Stimulated activated CD4-positive, alpha-beta T cell treated with anti-CD3 and anti-CD28 coated beads, Interleukin-1b, Interleukin-23, amount 100 ng/mL, for 4 hours (primary cell): ENCODE results near the gene SLC6A18.

ENCODE experiments used
- DNase-seq, 2 donors: peaks; one replicate each; pipeline ENCODE4 v3.0.0-alpha.2; 2020; ENCODE audit warnings: low read depth in 2 of 2

SLC6A18 gene

DNA sequence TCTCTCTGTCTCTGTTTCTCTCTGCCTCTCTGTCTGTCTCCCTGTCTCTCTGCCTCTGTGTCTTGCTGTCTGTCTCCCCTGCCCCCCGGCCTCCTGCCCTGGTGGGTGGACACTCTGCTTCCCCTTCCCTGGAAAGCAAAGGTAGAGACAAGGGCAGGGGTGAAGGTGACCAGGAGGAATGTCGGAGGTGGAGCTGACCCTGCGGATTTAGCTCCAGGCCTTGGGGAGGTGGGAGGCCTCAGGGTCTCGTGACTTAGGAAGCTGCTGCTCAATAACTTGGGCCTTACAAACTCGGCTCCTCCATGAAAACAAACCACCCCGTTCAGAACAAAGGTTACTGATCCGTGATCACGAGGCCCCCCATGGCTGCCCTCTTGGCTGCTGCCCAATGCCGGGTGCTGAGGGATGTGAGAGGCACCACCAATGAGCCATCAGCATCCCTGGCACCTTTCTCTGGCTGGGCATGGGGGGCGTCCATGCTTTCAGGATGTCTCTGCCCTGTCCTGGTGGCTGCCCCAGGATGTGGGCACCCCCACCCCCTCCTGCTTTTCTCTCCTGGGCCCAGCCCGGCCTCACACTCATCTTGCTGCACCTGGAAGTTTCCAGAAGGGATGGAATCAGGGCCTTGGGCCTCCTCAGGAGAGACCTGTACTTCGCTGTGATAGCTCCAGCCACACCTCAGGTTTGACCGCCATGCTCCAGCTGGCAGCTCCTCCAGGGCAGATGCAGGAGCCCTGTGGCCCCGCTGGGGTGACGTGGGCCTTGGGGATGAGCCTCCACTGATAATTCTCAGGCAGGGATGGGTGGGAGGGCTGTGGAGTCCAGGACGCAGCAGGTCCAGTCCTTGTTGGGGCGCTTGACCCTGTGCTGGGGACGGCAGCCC lies 38.6 kb upstream of the SLC6A18 start:
- DNase-seq = no peak

DNA sequence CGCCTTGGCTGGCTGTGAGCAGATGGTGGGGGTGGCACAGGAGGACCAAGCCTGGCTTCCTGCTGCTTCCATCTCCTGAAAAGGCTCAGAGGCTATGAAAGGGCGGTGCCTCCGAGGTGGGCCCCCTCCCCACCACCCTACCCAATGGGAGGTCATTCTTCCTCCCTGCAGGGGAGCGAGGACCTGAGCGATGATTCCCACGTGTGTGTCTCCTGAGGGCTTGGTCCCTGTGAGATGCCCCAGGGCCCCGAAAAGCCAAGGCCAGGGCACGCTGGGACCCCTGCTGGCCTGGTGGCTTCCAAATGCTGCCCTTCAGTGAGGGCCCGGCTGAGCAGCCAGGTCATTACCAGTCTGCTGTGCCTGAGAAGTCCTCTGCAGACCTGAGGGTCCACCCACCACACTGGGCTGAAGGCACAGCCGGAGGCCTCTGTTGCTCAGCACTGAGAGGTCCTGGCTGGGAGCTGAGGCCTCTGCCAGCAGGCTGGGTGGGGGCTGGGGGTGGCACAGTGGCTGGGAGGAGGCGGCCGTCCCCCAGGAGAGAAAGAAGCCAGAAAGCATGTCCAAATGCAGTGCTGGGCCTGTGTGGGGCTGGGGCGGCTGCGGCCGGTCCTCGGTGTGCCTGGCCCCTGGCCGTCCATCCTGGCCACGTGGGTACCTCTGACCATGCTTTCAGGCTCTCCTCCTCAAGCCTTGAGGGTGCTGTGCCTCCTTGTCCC lies 37.8 kb upstream of the SLC6A18 start:
- DNase-seq = no peak

DNA sequence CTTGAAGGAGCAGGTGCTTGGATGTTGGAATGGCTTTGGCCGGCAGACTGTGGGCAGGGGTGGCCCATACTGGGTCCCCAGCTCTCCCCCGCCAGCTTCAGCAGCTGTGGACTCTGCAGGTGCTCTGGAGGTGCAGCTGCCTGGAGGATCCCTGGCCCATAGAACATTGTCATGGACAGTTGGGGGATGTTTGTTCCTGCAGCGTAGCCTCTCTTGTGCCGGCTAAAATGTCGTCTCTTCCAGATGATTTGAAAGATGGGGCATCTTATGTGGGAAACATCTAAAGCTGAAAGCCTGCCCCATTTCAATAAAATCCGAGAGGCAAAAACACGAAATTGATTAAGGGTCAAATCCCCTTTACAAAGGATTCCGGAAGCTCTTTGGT lies 37.2 kb upstream of the SLC6A18 start:
- no peak for DNase-seq

DNA sequence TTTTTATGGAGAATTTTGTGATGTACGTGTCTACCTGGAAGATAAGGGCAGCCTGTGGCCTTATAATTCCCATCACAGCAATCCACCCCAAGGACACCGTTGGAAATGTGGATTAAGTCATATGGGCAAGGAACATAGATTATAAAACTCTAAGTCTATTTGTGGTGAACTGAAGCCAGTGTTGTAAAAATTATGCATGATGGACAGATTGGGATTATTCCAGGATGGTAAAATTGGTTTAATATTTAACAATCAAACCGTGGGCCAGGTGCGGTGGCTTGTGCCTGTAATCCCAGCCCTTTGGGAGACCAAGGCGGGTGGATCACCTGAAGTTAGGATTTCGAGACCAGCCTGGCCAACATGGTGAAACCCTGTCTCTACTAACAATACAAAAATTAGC lies 36.7 kb upstream of the SLC6A18 start:
- no peak for DNase-seq

DNA sequence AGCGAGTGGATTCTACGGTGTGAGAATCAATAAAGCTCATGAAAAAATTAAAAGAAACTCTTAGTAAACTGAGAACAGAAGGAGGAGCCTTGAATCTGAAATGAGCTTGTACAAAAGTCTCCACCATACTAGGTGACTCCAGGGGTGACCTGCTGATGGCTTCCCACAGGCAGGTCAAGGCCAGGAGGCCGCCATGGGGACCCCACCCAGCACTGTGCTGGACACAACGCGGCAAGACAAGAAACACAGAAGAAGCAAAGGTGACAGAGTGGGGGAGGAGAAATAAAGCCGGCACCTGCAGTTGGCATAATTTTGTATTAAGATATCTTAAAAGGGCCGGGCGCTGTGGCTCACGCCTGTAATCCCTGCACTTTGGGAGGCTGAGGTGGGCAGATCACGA lies 35.9 kb upstream of the SLC6A18 start:
- DNase-seq = no peak

DNA sequence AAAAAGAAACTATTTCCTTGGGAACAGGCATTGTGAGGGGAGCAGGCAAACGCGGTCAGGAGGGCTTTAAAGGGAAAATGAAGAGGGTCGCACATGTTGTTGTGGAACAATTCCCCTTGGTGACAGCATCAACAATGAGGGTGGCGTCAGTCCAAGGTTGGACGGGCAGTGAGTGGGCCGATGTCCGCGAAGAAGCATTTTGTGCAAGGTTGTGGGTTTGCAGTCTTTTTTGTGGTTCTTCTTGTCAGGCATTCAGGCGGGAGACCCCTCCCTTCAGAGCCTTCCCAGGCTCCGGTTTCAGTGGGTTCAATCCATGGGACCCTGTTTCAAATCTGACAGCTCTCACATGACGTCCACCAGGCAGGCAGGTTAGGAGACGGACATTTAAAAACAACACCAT lies 34.9 kb upstream of the SLC6A18 start:
- no peak for DNase-seq

DNA sequence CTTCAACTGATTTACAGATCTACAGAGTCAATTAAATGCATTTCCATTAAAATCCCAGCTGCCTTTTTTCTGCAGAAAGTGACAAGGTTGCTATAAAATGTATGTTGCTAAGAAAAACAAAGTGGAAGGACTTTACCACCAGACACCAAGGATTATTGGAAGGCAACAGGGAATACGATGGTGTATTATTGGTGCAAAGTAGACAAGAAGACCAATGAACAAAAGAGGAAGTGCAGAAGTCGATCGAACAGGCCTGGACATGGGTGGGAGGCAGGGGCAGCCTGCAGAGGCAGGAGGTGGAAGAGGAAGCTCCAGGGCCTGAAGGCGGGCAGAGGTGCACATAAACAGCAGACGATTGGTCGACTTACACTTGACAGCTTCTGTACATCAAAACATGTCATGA lies 34.3 kb upstream of the SLC6A18 start:
- DNase-seq = no peak

DNA sequence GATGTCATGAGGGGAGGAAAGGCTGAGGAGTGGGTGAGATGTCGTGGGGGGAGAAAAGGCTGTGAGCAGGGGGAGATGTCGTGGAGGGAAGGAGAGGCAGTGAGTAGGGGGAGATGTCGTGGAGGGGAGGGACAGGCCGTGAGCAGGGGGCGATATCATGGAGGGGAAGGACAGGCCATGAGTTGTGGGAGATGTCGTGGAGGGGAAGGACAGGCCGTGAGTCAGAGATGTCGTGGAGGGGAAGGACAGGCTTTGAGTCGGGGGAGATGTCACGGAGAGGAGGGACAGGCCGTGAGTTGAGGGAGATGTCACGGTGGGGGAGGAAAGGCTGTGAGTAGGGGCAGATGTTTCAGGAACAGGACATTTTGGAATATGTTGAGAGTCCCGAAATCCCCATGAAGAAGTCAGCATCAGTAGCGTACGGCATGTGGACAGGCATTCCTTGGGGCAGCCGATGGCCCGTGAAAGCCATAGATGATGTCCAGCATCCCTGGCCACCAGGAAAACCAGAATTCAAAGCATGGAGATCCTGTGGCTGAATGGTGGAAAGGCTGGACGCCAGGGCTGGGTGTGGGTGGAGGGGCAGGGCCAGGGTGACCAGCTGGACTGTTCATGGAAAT lies 32.1 kb upstream of the SLC6A18 start:
- no peak for DNase-seq

DNA sequence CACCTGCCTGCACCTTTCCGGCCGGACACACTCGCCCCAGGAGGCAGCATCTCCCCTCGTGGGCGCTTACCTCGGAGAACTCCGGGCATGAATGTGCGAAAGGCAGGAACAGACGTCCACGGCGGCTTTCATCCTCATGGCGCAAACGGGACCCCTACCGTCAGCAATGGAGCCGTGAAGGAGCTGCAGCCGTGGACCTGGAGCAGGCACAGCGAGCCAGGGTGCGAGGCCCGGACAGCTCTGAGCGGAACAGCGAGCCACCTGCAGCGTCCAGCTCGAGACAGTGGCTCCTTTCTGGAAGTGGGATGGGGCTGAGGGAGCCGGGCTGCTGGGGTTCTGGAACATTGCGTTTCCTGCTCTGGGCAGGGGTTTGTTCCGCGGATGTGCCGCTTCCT lies 31.6 kb upstream of the SLC6A18 start:
- no peak for DNase-seq

DNA sequence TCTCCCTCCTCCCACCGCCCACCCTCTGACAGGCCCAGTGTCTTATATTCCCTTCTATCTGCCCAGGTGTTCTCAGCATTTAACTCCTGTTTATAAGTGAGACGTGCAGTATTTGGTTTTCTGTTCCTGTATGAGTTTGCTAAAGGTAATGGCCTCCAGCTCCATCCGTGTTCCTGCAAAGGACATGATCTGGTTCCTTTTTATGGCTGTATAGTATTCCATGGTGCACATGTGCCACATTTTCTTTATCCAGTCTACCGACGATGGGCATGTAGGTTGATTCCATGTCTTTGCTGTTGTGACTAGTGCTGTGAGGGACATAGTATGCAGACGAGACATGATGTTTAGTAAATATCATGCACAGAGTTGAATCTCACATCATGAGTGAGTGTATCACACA lies 30.8 kb upstream of the SLC6A18 start:
- DNase-seq = no peak

DNA sequence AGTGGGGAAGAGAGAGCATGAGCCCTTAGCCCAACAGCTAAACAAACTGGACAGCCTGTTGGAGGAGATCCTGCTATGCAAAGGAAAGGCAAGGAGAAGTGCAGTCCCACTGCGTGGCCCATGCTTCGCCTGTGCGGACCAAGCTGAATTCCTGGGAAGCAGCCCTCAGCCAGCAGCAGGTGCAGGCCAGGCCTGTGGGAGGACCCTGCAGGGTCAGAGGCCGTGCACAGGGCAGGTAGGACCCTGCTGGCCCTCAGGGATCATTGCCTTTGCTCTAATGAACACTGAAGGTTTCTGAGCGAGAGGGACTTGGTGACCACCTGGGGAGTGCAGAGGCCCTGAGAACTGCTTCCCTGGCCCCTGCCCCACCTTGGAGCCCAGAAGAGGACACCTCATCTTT lies 29.7 kb upstream of the SLC6A18 start:
- DNase-seq = no peak

DNA sequence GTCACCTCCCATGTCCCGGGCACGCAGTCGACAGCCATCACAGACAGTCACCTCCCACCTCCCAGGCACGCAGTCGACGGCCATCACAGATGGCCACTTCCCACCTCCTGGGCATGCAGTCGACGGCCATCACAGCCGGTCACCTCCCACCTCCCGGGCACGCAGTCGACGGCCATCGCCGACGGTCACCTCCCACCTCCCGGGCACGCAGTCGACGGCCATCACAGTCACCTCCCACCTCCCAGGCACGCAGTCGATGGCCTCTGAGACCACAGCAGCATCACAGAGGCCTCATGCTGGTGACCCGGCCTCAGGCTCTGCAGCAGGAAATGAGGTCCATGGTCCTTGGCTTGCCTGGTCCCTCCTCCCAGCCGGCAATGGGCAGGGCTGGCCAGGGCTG lies 29.3 kb upstream of the SLC6A18 start:
- DNase-seq = no peak

DNA sequence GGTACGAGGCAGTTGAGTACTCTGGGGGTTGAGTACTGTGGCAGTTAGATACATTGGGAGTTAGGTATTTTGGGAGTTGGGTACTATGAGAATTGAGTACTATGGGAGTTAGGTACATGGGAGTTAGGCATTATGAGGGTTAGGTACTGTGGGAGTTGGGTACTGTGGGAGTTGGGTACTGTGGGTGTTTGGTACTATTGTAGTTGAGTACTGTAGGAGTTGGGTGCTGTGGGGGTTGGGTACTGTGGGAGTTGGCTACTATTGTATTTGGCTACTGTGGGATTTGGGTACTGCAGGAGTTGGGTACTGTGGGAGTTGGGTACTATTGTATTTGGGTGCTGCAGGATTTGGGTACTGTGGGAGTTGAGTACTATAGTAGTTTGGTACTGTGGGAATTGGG lies 28.6 kb upstream of the SLC6A18 start:
- no peak for DNase-seq

DNA sequence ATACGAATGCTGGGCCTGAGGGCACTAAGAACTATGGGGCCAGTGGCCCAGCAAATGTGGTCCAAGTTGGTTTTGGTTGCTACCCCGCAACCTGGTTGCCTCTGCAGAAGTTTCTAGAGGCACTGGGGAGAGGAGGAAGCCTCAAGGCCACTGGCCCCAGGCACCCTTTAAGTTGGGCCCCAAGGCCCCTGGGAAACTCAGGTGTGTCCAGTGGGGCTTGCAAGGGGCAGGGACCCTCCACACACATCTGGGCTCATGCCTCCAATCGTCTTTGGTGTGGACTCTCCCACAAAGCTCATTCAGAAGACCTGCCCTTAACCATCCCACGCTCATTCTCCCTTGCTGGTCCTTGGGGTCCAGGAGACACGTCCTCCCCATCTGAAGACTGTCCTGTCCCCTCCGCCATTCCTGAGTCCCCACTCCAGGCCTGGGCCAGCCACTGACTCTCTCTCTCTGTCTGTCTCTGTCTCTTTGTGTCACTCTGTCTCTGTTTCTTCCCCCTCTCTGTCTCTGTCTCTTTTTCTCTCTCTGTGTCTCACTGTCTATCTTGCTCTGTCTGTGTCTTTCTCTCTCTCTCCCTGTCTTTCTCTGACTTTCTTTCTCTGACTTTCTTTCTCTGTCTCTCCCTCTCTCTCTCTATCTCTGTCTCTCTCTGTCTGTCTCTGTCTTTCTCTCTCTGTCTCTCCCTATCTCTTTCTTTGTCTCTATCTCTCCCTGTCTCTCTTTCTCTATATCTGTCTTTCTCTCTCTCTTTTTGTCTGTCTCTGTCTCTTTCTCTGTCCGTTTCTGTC lies 27.1 kb upstream of the SLC6A18 start:
- no peak for DNase-seq

DNA sequence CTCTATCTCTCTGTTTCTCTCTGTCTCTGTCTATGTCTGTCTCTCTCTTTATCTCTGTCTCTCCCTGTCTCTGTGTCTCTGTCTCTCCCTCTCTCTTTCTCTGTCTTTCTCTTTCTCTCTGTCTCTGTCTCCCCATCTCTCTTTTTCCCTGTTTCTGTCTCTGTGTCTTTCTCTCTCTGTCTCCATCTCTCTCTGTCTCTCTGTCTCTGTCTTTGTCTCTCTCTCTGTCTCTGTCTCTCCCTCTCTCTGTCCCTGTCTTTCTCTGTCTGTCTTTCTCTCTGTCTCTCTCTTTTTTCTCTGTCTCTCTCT lies 25.9 kb upstream of the SLC6A18 start:
- no peak for DNase-seq

DNA sequence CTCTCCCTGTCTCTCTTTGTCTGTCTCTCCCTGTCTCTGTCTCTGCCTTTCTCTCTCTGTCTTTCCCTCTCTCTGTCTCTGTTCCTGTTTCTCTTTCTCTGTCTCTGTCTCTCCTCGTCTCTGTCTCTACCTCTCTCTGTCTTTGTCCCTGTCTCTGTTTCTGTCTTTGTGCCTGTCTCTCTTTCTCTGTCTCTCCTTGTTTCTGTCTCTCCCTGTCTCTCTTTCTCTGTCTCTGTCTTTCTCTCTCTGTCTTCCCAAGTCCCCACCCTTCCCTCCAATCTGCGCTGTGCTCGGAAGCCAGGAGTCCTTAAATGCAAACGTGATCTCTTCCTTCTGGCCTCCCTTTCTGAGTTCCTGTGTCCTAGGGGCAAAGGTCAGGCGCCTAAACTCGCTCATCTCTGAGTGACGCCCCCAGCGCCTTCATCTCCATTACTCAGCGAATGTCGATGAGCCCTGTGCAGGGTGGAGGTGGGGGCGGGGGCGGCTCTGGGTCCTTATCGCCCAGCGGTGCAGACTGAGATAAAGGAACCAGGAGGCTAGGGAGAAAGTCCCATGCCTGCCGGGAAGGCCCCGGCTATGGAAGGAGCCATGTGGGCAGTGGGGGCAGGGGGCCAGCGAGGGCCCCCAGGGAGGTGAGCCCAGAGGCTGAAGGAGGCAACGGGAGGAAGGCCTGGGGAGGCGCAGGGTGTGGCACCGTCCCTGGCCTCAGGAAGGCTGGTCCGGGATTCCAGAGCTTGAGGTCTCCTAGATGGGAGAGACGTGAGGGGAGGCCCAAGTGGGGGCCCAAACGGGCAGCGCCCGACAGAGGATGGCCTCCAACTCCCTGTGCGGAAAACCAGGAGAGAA lies 25.3 kb upstream of the SLC6A18 start:
- DNase-seq = no peak

DNA sequence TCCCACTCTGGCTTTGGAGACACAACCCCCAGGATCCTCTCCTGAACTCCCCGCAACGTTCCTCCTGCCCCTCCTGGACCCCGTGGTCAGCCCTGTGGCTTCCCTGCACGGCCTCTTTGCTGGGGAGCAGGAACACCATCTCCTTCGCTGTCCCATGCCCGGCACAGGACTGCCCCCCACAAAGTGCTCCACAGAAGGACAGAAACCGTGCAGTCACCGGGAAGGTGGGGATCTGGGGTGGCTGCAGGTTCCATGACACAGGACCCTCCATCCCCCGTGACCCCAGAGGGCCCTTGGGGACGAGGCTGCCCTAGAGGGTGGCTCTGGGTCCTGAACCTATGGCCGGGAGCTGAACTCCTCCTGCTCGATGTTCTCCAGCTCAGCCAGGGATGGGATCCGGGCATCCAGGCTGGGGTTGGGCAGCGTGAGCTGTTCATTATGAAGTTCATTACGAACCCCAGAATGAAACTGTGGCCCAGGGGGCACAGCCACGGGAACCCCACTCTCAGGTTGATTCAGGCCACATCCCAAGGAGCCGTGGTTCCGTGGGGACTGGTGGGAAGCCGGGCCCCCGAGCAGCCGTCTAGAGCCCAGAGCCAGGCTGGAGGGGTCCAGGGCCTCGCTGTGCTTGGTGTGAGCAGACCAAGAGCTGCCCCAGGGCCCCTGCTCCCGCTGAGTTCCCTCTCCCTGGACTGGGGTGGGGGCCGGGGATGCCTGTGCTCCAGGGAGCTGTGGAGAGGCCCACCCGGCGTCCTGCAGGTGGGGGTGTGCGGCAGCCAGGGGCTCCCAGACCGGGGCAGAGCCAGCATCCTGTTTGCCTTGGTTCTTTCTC lies 24.5 kb upstream of the SLC6A18 start:
- DNase-seq = no peak

DNA sequence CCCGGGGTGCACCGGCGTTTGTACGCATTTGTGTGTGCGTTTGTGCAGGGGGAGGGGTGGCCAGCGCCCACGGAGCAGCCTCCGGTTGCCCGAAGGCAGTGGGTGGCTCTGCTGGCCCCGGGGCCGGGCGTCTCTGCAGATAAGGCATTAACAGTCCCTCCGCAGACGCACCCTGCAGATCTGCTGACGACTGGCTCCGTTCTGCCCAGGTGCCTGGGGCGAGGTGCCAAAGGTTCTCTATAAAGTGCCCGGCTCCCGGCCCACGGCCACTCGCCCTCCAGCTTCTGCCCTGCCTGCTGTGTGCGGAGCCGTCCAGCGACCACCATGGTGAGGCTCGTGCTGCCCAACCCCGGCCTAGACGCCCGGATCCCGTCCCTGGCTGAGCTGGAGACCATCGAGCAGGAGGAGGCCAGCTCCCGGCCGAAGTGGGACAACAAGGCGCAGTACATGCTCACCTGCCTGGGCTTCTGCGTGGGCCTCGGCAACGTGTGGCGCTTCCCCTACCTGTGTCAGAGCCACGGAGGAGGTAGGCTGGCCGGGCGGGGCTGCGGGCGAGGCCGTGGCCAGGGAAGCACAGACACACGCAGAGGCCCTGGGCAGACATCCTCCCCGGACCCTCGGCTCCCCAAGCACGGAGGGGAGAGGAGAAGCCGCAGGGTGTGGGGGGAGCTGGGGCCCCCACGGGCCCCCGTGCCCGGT lies 23.7 kb upstream of the SLC6A18 start, which contains the start of gene SLC6A19:
TSS of gene SLC6A19 (plus strand) at position 269 of the 699 bp plus-strand sequence. CDS start at position 325, 56 bp downstream.
- no peak for DNase-seq

DNA sequence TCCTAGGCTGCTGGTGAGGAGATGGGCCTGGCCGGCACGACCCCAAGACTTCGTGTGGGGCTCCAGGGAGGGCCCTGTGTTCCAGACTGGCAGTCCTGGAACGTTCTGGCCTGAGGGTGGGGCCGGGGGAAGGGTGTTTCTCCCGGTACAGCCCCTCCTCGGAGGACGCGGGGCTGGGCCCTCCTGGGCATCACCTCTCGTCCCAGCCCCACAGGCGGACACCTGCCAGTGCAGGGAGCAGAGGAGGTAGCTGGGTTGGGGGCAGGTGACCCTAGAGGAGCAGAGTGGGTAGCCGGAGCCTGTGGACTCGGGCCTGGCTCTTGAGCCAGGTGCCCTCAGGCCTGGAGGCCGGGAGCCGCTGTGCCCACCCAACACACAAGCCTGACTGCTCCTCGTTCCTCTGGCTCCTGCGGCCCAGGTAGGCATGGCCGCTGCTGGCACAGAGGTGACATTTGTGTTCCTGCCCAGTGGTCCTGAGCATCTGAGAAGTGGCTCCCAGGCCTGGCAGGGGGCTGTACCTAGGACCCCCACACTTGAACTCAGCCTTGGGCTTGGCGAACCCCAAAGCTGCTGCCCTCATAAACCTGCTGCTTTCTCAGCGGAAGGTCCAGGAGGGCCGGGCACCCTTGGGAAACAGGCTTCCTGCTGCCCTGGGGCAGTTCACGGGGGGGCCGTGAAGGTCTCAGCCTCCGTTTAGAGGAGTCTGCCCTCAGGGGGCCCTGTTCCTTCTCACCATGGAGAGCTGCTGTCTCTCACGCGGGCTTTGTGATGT lies 23.0 kb upstream of the SLC6A18 start:
- no peak for DNase-seq
